ENCODE results near the gene CCSER2. TPM values are rescaled to one million over a fixed set of nuclear protein-coding genes. Genes with fewer than 3 reads are reported as not detected.

Gene CCSER2
- total and polyA plus RNA-seq, 2 donors, result 18.4 to 35.8 TPM

DNA sequence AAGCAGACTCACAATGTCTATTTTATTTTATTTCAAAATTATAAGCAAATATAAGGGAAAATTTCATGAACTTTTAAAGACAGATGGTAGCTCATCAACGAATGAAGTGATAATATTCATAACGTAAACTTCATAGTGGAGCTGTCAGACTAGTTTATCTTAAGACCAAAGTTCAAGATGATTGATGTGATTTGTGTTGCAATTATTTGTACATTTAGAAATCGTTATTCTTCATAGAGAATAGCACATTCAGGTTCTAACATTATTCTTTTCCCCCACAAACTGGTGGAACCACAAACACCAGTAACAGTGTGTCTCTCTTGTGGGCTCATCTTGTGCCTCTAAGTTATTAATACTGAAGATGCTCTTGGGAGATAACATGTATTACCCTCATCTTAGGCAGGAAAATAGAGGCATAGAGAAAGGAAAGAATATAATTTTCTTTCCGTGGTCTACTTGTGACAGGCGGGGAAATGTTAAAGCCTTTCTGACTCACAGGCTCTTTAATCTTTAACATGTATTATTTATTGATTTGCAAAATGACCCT is 37.0 kb downstream of the CCSER2 start:
- 84% methylated on average over 5 of the region's 5 CpGs for WGBS
- Histone ChIP-seq H3K4me1 (ENCODE audit: control insufficient read depth in 2 of 2, insufficient read depth in 2 of 2, low read length in 2 of 2) (peaks cover 5 to 8% of the 10 kb centered on the region in 2 donors), H3K27ac (ENCODE audit: low read depth in 1 of 2, low read length in 1 of 2) (no peak overlapping the region), H3K4me3 (ENCODE audit: low read length in 2 of 2) (no peak overlapping the region), H3K27me3 (ENCODE audit: control insufficient read depth in 2 of 2, insufficient read depth in 1 of 2, low read length in 1 of 2) (no peaks in the 10 kb centered on the region), H3K9me3 (ENCODE audit: control insufficient read depth in 2 of 2, insufficient read depth in 1 of 2, low read length in 1 of 2) (no peaks in the 10 kb centered on the region), H3K36me3 (ENCODE audit: control insufficient read depth in 2 of 2, insufficient read depth in 2 of 2, low read length in 1 of 2) (no peaks in the 10 kb centered on the region)
- no peak for DNase-seq (ENCODE audit: low read depth in 6 of 9, low spot score in 9 of 9)

DNA sequence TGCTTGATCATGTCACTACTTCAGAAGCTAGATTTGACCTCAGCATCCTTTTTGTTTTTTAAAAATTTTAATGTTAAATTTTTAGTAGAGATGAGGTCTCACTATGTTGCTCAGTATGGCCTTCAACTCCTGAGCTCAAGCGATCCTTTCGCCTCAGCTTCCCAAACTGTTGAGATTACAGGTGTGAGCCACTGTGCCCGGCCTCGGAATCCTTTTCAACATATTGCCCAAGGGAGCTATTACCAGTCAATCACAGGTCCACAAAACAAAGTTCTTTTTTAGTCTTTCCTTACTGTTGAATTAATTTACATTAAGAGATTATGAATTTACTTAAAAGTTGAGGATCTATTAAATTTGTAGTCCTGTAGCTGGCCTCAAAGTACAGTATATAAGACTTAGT is 37.7 kb downstream of the CCSER2 start:
- no peaks in the 10 kb centered on the region for H3K9me3 ChIP-seq (ENCODE audit: control insufficient read depth in 2 of 2, insufficient read depth in 1 of 2, low read length in 1 of 2)
- 98% methylated on average over 4 of the region's 4 CpGs for WGBS
- H3K4me1 ChIP-seq (ENCODE audit: control insufficient read depth in 2 of 2, insufficient read depth in 2 of 2, low read length in 2 of 2), result peaks cover 0 to 2% of the 10 kb centered on the region in 2 donors
- no peak for DNase-seq (ENCODE audit: low read depth in 6 of 9, low spot score in 9 of 9)
- peaks cover 0 to 2% of the 10 kb centered on the region in 2 donors for H3K36me3 ChIP-seq (ENCODE audit: control insufficient read depth in 2 of 2, insufficient read depth in 2 of 2, low read length in 1 of 2)
- no peak overlapping the region for H3K27ac ChIP-seq (ENCODE audit: low read depth in 1 of 2, low read length in 1 of 2)
- no peaks in the 10 kb centered on the region for H3K27me3 ChIP-seq (ENCODE audit: control insufficient read depth in 2 of 2, insufficient read depth in 1 of 2, low read length in 1 of 2)
- H3K4me3 ChIP-seq (ENCODE audit: low read length in 2 of 2), result no peak overlapping the region

DNA sequence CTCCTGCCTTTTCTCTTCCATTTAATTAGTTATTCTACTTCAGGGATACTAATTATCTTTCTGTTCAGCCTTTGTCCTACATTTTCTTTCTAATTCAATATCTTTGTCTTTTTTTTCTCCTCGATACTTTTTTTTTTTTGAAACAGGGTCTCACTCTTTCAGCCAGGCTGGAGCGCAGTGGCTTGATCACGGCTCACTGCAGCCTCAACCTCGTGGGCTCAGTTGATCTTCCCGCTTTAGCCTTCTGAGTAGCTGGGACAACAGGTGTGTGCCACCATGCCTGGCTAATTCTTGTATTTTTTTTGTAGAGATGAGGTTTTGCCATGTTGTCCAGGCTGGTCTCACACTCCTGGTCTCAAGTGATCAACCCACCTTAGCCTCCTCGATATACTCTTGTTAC is 38.9 kb downstream of the CCSER2 start:
- Histone ChIP-seq H3K27me3 (ENCODE audit: control insufficient read depth in 2 of 2, insufficient read depth in 1 of 2, low read length in 1 of 2) (no peaks in the 10 kb centered on the region), H3K4me3 (ENCODE audit: low read length in 2 of 2) (no peak overlapping the region), H3K9me3 (ENCODE audit: control insufficient read depth in 2 of 2, insufficient read depth in 1 of 2, low read length in 1 of 2) (no peaks in the 10 kb centered on the region), H3K4me1 (ENCODE audit: control insufficient read depth in 2 of 2, insufficient read depth in 2 of 2, low read length in 2 of 2) (no peaks in the 10 kb centered on the region), H3K27ac (ENCODE audit: low read depth in 1 of 2, low read length in 1 of 2) (no peak overlapping the region), H3K36me3 (ENCODE audit: control insufficient read depth in 2 of 2, insufficient read depth in 2 of 2, low read length in 1 of 2) (peaks cover 7 to 12% of the 10 kb centered on the region in 2 donors)
- WGBS, result 97% methylated on average over 6 of the region's 6 CpGs
- no peak for DNase-seq (ENCODE audit: low read depth in 6 of 9, low spot score in 9 of 9)

DNA sequence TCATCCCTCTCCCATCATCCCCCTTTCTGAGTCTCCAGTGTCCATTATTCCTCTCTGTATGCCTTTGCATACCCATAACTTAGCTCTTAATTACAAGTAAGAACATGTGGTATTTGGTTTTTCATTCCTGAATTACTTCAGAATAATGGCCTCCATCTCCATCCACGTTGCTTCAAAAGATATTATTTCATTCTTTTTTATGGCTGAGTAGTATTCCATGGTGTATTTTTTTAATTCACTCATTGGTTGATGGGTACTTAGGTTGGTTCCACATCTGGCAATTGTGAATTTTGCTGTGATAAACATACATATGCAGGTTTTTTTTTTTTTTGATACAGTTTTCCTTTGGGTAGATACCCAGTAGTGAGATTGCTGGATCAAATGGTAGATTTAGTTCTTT is 40.4 kb downstream of the CCSER2 start:
- no peaks in the 10 kb centered on the region for H3K4me1 ChIP-seq (ENCODE audit: control insufficient read depth in 2 of 2, insufficient read depth in 2 of 2, low read length in 2 of 2)
- DNase-seq (ENCODE audit: low read depth in 6 of 9, low spot score in 9 of 9), result no peak
- no peaks in the 10 kb centered on the region for H3K9me3 ChIP-seq (ENCODE audit: control insufficient read depth in 2 of 2, insufficient read depth in 1 of 2, low read length in 1 of 2)
- peaks cover 7 to 15% of the 10 kb centered on the region in 2 donors for H3K36me3 ChIP-seq (ENCODE audit: control insufficient read depth in 2 of 2, insufficient read depth in 2 of 2, low read length in 1 of 2)
- no peak overlapping the region for H3K27ac ChIP-seq (ENCODE audit: low read depth in 1 of 2, low read length in 1 of 2)
- no peaks in the 10 kb centered on the region for H3K27me3 ChIP-seq (ENCODE audit: control insufficient read depth in 2 of 2, insufficient read depth in 1 of 2, low read length in 1 of 2)
- 91% methylated on average over 1 of the region's 1 CpG for WGBS
- H3K4me3 ChIP-seq (ENCODE audit: low read length in 2 of 2), result no peak overlapping the region

DNA sequence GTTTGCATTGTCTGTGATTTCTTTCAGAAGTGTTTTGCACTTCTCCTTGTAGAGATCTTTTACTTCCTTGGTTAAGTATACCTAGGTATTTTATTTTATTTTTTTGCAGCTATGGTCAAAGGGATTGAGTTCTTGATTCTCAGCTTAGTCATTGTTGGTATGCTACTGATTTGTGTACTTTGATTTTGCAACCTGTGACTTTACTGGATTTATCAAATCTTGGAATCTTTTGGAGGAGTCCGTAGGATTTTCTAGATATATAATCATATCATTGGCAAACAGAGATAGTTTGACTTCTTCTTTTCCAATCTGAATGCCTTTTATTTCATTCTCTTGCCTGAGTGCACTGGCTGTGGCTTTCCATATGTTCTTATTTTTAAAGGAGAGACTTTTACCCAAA is 41.9 kb downstream of the CCSER2 start:
- Histone ChIP-seq H3K4me3 (ENCODE audit: low read length in 2 of 2) (no peak overlapping the region), H3K27me3 (ENCODE audit: control insufficient read depth in 2 of 2, insufficient read depth in 1 of 2, low read length in 1 of 2) (no peaks in the 10 kb centered on the region), H3K4me1 (ENCODE audit: control insufficient read depth in 2 of 2, insufficient read depth in 2 of 2, low read length in 2 of 2) (no peaks in the 10 kb centered on the region), H3K9me3 (ENCODE audit: control insufficient read depth in 2 of 2, insufficient read depth in 1 of 2, low read length in 1 of 2) (no peaks in the 10 kb centered on the region), H3K27ac (ENCODE audit: low read depth in 1 of 2, low read length in 1 of 2) (no peak overlapping the region), H3K36me3 (ENCODE audit: control insufficient read depth in 2 of 2, insufficient read depth in 2 of 2, low read length in 1 of 2) (peaks cover 13 to 21% of the 10 kb centered on the region in 2 donors)
- WGBS, result 96% methylated on average over 1 of the region's 1 CpG
- no peak for DNase-seq (ENCODE audit: low read depth in 6 of 9, low spot score in 9 of 9)

DNA sequence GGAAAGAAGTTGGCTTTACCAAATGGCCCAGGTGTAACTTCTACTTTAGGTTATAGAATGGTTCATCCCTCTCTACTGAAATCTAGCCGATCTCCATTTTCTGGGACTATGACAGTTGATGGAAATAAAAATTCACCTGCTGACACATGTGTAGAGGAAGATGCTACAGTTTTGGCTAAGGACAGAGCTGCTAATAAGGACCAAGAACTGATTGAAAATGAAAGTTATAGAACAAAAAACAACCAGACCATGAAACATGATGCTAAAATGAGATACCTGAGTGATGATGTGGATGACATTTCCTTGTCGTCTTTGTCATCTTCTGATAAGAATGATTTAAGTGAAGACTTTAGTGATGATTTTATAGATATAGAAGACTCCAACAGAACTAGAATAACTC is 43.6 kb downstream of the CCSER2 start:
- DNase-seq (ENCODE audit: low read depth in 6 of 9, low spot score in 9 of 9), result no peak
- Histone ChIP-seq H3K4me3 (ENCODE audit: low read length in 2 of 2) (no peak overlapping the region), H3K36me3 (ENCODE audit: control insufficient read depth in 2 of 2, insufficient read depth in 2 of 2, low read length in 1 of 2) (peaks cover 13 to 21% of the 10 kb centered on the region in 2 donors), H3K9me3 (ENCODE audit: control insufficient read depth in 2 of 2, insufficient read depth in 1 of 2, low read length in 1 of 2) (no peaks in the 10 kb centered on the region), H3K27me3 (ENCODE audit: control insufficient read depth in 2 of 2, insufficient read depth in 1 of 2, low read length in 1 of 2) (no peaks in the 10 kb centered on the region), H3K4me1 (ENCODE audit: control insufficient read depth in 2 of 2, insufficient read depth in 2 of 2, low read length in 2 of 2) (no peaks in the 10 kb centered on the region), H3K27ac (ENCODE audit: low read depth in 1 of 2, low read length in 1 of 2) (no peak overlapping the region)
- 92% methylated on average over 2 of the region's 2 CpGs for WGBS

DNA sequence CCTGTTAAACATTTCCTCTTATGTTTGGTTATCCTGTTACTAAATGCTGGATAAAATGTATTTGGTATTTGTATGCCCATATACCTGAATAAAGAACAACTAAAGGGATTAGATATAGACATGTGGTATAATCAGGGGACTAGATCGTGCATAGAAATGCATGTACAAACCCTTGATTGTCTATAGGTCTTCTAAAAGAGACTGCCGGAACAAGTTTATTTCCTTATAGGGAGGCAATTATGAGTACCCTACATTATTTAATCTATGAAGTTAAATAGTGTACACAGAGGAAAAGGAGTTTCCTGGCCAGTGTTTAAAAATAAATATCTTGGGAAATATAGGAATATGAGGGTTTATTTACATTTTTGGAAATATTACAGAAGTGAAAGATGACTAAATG is 44.6 kb downstream of the CCSER2 start:
- peaks cover 13 to 21% of the 10 kb centered on the region in 2 donors for H3K36me3 ChIP-seq (ENCODE audit: control insufficient read depth in 2 of 2, insufficient read depth in 2 of 2, low read length in 1 of 2)
- no peaks in the 10 kb centered on the region for H3K4me1 ChIP-seq (ENCODE audit: control insufficient read depth in 2 of 2, insufficient read depth in 2 of 2, low read length in 2 of 2)
- no peak overlapping the region for H3K4me3 ChIP-seq (ENCODE audit: low read length in 2 of 2)
- no peak for DNase-seq (ENCODE audit: low read depth in 6 of 9, low spot score in 9 of 9)
- no peak overlapping the region for H3K27ac ChIP-seq (ENCODE audit: low read depth in 1 of 2, low read length in 1 of 2)
- WGBS, result 96% methylated on average over 2 of the region's 2 CpGs
- no peaks in the 10 kb centered on the region for H3K9me3 ChIP-seq (ENCODE audit: control insufficient read depth in 2 of 2, insufficient read depth in 1 of 2, low read length in 1 of 2)
- no peaks in the 10 kb centered on the region for H3K27me3 ChIP-seq (ENCODE audit: control insufficient read depth in 2 of 2, insufficient read depth in 1 of 2, low read length in 1 of 2)

DNA sequence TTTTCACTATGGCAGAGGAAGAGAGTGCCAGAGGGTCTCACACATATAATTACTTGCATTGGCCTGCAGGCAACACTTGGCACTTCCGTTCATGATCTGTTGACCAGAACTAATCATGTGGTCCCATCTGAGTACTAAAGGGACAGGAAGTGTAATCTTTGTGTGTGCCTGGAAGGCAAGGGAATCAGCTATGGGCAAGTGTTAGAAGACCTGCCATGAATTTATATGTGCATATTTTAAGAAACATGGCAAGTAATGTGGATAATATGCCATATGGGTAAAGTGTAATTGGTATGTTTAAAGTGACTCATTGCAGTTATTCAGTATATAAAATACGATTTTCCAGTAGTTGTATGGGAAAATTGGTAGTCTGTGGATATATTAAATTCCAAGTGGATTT is 46.1 kb downstream of the CCSER2 start:
- H3K9me3 ChIP-seq (ENCODE audit: control insufficient read depth in 2 of 2, insufficient read depth in 1 of 2, low read length in 1 of 2), result no peaks in the 10 kb centered on the region
- H3K4me1 ChIP-seq (ENCODE audit: control insufficient read depth in 2 of 2, insufficient read depth in 2 of 2, low read length in 2 of 2), result no peaks in the 10 kb centered on the region
- peaks cover 13 to 21% of the 10 kb centered on the region in 2 donors for H3K36me3 ChIP-seq (ENCODE audit: control insufficient read depth in 2 of 2, insufficient read depth in 2 of 2, low read length in 1 of 2)
- 83% methylated on average over 2 of the region's 2 CpGs for WGBS
- H3K4me3 ChIP-seq (ENCODE audit: low read length in 2 of 2), result no peak overlapping the region
- no peaks in the 10 kb centered on the region for H3K27me3 ChIP-seq (ENCODE audit: control insufficient read depth in 2 of 2, insufficient read depth in 1 of 2, low read length in 1 of 2)
- DNase-seq (ENCODE audit: low read depth in 6 of 9, low spot score in 9 of 9), result no peak
- H3K27ac ChIP-seq (ENCODE audit: low read depth in 1 of 2, low read length in 1 of 2), result no peak overlapping the region

DNA sequence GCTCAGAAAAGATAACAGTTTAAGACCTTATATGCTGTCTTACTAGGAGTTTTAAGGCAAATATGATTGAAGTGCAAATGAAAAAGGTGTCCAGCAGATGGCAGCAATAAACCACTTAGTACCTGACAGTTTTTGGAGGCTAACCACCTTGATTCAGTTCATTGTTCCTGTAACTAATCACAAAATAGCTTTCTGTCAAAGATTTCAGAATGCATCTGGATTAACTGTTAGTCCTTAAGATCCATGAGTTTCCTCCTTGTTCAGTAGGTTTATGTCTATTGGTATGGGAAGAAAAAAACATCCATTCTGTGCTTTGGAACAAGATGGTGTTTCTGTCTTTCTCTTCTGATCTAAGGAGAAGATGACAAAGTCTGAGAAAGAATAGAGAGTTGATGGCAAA is 46.6 kb downstream of the CCSER2 start:
- DNase-seq (ENCODE audit: low read depth in 6 of 9, low spot score in 9 of 9), result peak; percentile 21 to 84 (median 72)
- Histone ChIP-seq H3K4me1 (ENCODE audit: control insufficient read depth in 2 of 2, insufficient read depth in 2 of 2, low read length in 2 of 2) (no peaks in the 10 kb centered on the region), H3K36me3 (ENCODE audit: control insufficient read depth in 2 of 2, insufficient read depth in 2 of 2, low read length in 1 of 2) (peaks cover 13 to 21% of the 10 kb centered on the region in 2 donors), H3K4me3 (ENCODE audit: low read length in 2 of 2) (no peak overlapping the region), H3K27me3 (ENCODE audit: control insufficient read depth in 2 of 2, insufficient read depth in 1 of 2, low read length in 1 of 2) (no peaks in the 10 kb centered on the region), H3K27ac (ENCODE audit: low read depth in 1 of 2, low read length in 1 of 2) (no peak overlapping the region), H3K9me3 (ENCODE audit: control insufficient read depth in 2 of 2, insufficient read depth in 1 of 2, low read length in 1 of 2) (no peaks in the 10 kb centered on the region)

DNA sequence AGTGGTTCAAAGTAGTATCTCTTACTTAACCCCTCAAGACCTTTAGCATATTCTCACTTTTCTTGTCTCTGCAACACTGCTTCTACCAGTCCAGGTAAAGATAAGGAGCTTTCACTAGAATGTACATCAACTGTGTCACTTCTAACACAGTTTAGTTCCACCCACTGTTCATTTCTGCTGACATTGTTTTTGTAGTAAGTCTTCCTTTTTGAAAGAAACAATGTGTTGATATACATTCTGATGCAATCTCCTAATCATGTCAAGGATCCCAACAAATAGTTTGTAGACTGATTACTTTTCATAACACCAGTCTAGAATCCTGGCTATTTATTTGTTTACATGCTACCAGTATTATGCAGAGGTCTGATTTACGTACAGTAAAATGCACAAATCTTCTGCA is 47.5 kb downstream of the CCSER2 start:
- Histone ChIP-seq H3K36me3 (ENCODE audit: control insufficient read depth in 2 of 2, insufficient read depth in 2 of 2, low read length in 1 of 2) (peaks cover 13 to 24% of the 10 kb centered on the region in 2 donors), H3K4me3 (ENCODE audit: low read length in 2 of 2) (no peak overlapping the region), H3K9me3 (ENCODE audit: control insufficient read depth in 2 of 2, insufficient read depth in 1 of 2, low read length in 1 of 2) (no peaks in the 10 kb centered on the region), H3K27ac (ENCODE audit: low read depth in 1 of 2, low read length in 1 of 2) (no peak overlapping the region), H3K27me3 (ENCODE audit: control insufficient read depth in 2 of 2, insufficient read depth in 1 of 2, low read length in 1 of 2) (no peaks in the 10 kb centered on the region), H3K4me1 (ENCODE audit: control insufficient read depth in 2 of 2, insufficient read depth in 2 of 2, low read length in 2 of 2) (no peaks in the 10 kb centered on the region)
- no peak for DNase-seq (ENCODE audit: low read depth in 6 of 9, low spot score in 9 of 9)
- 99% methylated on average over 1 of the region's 1 CpG for WGBS

All from thymus (tissue), 11 donors.